K562 (cell line): ENCODE data around the gene C1QTNF8. TPM values are rescaled to one million over a fixed set of nuclear protein-coding genes. Genes with fewer than 3 reads are reported as not detected.
A peak's percentile ranks its signal among the peaks of the same experiment; 100 is the strongest.

Experiments
- ARID1B ChIP-seq: fragments of 450-650 bp; IDR thresholded peaks from 2 replicates; pipeline ENCODE4 v1.6.1; 2016; ENCODE audit warnings: antibody characterized with exemption, mild to moderate bottlenecking, inconsistent platforms
- ARID2 ChIP-seq: fragments of 450-650 bp; IDR thresholded peaks from 2 replicates; pipeline ENCODE4 v1.6.1; 2017; ENCODE audit warnings: antibody characterized with exemption, mild to moderate bottlenecking
- E2F1 ChIP-seq: sonication (generic); formaldehyde crosslinking; IDR thresholded peaks from 2 replicates; pipeline ENCODE4 v1.8.1; 2023; ENCODE audit warnings: mild to moderate bottlenecking, missing genetic modification reagents, moderate library complexity
- HNRNPL ChIP-seq: fragments of 200-400 bp; formaldehyde crosslinking; IDR thresholded peaks from 2 replicates; pipeline ENCODE4 v1.6.1; 2017; ENCODE audit warnings: low read depth, mild to moderate bottlenecking, low read length
- NRF1 ChIP-seq, 2 experiments: fragments of 450-650 bp; IDR thresholded peaks in 1 of 2; conservative IDR thresholded peaks in 1 of 2; 2 replicates each; pipeline ENCODE4 v1.6.1; 2014; ENCODE audit warnings: mild to moderate bottlenecking in 2 of 2
- POLR2H ChIP-seq: IDR thresholded peaks from 2 replicates; pipeline ENCODE4 v1.6.1; 2016; ENCODE audit warnings: missing genetic modification characterization, low read depth, mild to moderate bottlenecking, control low read depth, missing compliant biosample characterization, moderate library complexity
- RAD21 ChIP-seq, 2 experiments: fragments of 250-450 bp in 1 of 2; fragments of 450-650 bp in 1 of 2; sonication (Bioruptor Pico) in 1 of 2; formaldehyde crosslinking in 1 of 2; IDR thresholded peaks in 1 of 2; conservative IDR thresholded peaks in 1 of 2; 2 replicates each; pipeline versions ENCODE4 v1.4.0 to v1.8.0; 2020 to 2022; ENCODE audit warnings: mild to moderate bottlenecking in 2 of 2, moderate library complexity in 1 of 2
- RBFOX2 ChIP-seq: fragments of 200-400 bp; formaldehyde crosslinking; IDR thresholded peaks from 2 replicates; pipeline ENCODE4 v1.6.1; 2017; ENCODE audit warnings: low read depth, mild to moderate bottlenecking, low read length, moderate library complexity
- SMC3 ChIP-seq: conservative IDR thresholded peaks from 2 replicates; pipeline ENCODE4 v1.6.1; 2011; ENCODE audit warnings: low read depth, low read length, improper control_type of control experiment; ENCODE audit not compliant: insufficient read depth
- TFAM ChIP-seq: fragments of 250-450 bp; sonication (Bioruptor Pico); conservative IDR thresholded peaks from 2 replicates; pipeline ENCODE4 v1.5.0; 2021; ENCODE audit warnings: mild to moderate bottlenecking, moderate library complexity
- YBX1 ChIP-seq: fragments of 450-650 bp; IDR thresholded peaks from 2 replicates; pipeline ENCODE4 v1.7.1; 2016; ENCODE audit warnings: mild to moderate bottlenecking
- ZNF57 ChIP-seq: fragments of 450-650 bp; formaldehyde crosslinking; IDR thresholded peaks from 2 replicates; pipeline ENCODE4 v1.4.0; 2020; ENCODE audit warnings: mild to moderate bottlenecking, moderate library complexity
- polyA plus RNA-seq, 8 experiments: library from polyadenylated mRNA; depleted of rRNA in 4 of 8; stranded (reverse) in 5 of 8; unstranded in 3 of 8; fragments of >200 nt; fragmentation: Nextera tagmentation in 2 of 8; fragmentation: Illumina TruSeq in 1 of 8; extraction: Ambion mirVana in 2 of 8; extraction: Trizol in 1 of 8; gene quantifications; 2 replicates each; pipeline versions ENCODE4 v1.2.1 to v1.2.3, GENCODE V29; 2011 to 2014; ENCODE audit warnings: inconsistent platforms in 1 of 8, missing spikeins in 1 of 8
- total RNA-seq, 7 experiments: library from RNA; depleted of rRNA in 6 of 7; stranded (reverse); fragments of >200 nt in 6 of 7; fragmentation: Illumina TruSeq in 2 of 7; extraction: Trizol in 2 of 7; gene quantifications; 2 replicates each; pipeline versions ENCODE4 v1.2.1 to v1.2.3, GENCODE V29; 2011 to 2021; ENCODE audit warnings: low replicate concordance in 1 of 7
- TF ChIP-seq, protein P1 (sequence below), 3 experiments: fragments of 200-800 bp in 1 of 3; sonication (Bioruptor generic) in 1 of 3; sonication (generic) in 1 of 3; formaldehyde crosslinking in 1 of 3; IDR thresholded peaks; 2 replicates each; pipeline versions ENCODE4 v1.6.1 to v1.8.0; 2016 to 2022; ENCODE audit warnings: mild to moderate bottlenecking in 2 of 3, missing compliant biosample characterization in 2 of 3, missing genetic modification characterization in 2 of 3, missing genetic modification reagents in 1 of 3
- TF ChIP-seq, protein P2 (sequence below): fragments of 250-450 bp; sonication (Bioruptor Pico); IDR thresholded peaks from 2 replicates; pipeline ENCODE4 v1.4.0; 2020
- TF ChIP-seq, protein P3 (sequence below), 2 experiments: IDR thresholded peaks; 2 replicates each; pipeline ENCODE4 v1.6.1; 2011; ENCODE audit warnings: borderline replicate concordance in 1 of 2, control low read depth in 1 of 2, low read depth in 1 of 2, low read length in 1 of 2, mild to moderate bottlenecking in 1 of 2, mixed read lengths in 1 of 2, moderate library complexity in 1 of 2; ENCODE audit not compliant: insufficient read depth in 1 of 2, insufficient read length in 1 of 2, poor library complexity in 1 of 2, severe bottlenecking in 1 of 2; ENCODE audit errors: extremely low read depth in 1 of 2

Gene C1QTNF8
- total and polyA plus RNA-seq, 9 of the 15 experiments (the other 6 are each of a cell fraction or from before 2014, with no cell fraction given) = not detected

GRCh38 chr16:1102921-1103635, 7.0 kb upstream of the C1QTNF8 start (continued):
- peak; percentile 45 to 59 for TF ChIP-seq RAD21 (CRISPR knock-in tag; conservative IDR thresholded peaks at IDR 0.05 in 1 of 2, IDR thresholded peaks at IDR 0.05 in 1 of 2)
- TF ChIP-seq TFAM = no peak
- TF ChIP-seq, protein P1, sequence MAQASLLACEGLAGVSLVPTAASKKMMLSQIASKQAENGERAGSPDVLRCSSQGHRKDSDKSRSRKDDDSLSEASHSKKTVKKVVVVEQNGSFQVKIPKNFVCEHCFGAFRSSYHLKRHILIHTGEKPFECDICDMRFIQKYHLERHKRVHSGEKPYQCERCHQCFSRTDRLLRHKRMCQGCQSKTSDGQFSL (CRISPR knock-in tag; IDR thresholded peaks at IDR 0.05) = 0 out of 2 replicates have a peak, but pooled peaks have one; percentile 49
- TF ChIP-seq, protein P1 (tag; IDR thresholded peaks at IDR 0.05) = peak in 1 of 2 experiments; percentile 32; a peak in 1 of 4 replicates
- TF ChIP-seq, protein P2, sequence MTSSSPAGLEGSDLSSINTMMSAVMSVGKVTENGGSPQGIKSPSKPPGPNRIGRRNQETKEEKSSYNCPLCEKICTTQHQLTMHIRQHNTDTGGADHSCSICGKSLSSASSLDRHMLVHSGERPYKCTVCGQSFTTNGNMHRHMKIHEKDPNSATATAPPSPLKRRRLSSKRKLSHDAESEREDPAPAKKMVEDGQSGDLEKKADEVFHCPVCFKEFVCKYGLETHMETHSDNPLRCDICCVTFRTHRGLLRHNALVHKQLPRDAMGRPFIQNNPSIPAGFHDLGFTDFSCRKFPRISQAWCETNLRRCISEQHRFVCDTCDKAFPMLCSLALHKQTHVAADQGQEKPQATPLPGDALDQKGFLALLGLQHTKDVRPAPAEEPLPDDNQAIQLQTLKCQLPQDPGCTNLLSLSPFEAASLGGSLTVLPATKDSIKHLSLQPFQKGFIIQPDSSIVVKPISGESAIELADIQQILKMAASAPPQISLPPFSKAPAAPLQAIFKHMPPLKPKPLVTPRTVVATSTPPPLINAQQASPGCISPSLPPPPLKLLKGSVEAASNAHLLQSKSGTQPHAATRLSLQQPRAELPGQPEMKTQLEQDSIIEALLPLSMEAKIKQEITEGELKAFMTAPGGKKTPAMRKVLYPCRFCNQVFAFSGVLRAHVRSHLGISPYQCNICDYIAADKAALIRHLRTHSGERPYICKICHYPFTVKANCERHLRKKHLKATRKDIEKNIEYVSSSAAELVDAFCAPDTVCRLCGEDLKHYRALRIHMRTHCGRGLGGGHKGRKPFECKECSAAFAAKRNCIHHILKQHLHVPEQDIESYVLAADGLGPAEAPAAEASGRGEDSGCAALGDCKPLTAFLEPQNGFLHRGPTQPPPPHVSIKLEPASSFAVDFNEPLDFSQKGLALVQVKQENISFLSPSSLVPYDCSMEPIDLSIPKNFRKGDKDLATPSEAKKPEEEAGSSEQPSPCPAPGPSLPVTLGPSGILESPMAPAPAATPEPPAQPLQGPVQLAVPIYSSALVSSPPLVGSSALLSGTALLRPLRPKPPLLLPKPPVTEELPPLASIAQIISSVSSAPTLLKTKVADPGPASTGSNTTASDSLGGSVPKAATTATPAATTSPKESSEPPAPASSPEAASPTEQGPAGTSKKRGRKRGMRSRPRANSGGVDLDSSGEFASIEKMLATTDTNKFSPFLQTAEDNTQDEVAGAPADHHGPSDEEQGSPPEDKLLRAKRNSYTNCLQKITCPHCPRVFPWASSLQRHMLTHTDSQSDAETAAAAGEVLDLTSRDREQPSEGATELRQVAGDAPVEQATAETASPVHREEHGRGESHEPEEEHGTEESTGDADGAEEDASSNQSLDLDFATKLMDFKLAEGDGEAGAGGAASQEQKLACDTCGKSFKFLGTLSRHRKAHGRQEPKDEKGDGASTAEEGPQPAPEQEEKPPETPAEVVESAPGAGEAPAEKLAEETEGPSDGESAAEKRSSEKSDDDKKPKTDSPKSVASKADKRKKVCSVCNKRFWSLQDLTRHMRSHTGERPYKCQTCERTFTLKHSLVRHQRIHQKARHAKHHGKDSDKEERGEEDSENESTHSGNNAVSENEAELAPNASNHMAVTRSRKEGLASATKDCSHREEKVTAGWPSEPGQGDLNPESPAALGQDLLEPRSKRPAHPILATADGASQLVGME = no peak
- no peak for TF ChIP-seq ARID1B
- TF ChIP-seq RBFOX2 = 0 out of 2 replicates have a peak, but pooled peaks have one; percentile 16
- TF ChIP-seq, protein P3, sequence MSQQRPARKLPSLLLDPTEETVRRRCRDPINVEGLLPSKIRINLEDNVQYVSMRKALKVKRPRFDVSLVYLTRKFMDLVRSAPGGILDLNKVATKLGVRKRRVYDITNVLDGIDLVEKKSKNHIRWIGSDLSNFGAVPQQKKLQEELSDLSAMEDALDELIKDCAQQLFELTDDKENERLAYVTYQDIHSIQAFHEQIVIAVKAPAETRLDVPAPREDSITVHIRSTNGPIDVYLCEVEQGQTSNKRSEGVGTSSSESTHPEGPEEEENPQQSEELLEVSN (IDR thresholded peaks at IDR 0.05; ENCODE audit: borderline replicate concordance in 1 of 2, extremely low read depth in 1 of 2, insufficient read depth in 1 of 2, insufficient read length in 1 of 2, low read depth in 1 of 2, low read length in 1 of 2, poor library complexity in 1 of 2, severe bottlenecking in 1 of 2) = peak in 1 of 2 experiments; percentile 62
- peak; percentile 19 to 41; a peak in 1 of 4 replicates for TF ChIP-seq NRF1 (conservative IDR thresholded peaks at IDR 0.05 in 1 of 2, IDR thresholded peaks at IDR 0.05 in 1 of 2)
- peak; percentile 73 for TF ChIP-seq SMC3
- TF ChIP-seq ZNF57 (CRISPR knock-in tag) = no peak
- TF ChIP-seq POLR2H (tag) = no peak
- no peak for TF ChIP-seq YBX1
- TF ChIP-seq E2F1 = no peak
- peak; percentile 72; the same call in 1 of the 2 replicates for TF ChIP-seq HNRNPL
- TF ChIP-seq ARID2 = no peak
